SK-N-SH (cell line): ENCODE results near the gene VEGFA.

ENCODE experiments used
- CTCF ChIP-seq: fragments of 200-600 bp; sonication (generic); IDR thresholded peaks from 2 replicates; pipeline ENCODE4 v1.6.1; 2017; ENCODE audit warnings: antibody characterized with exemption, mild to moderate bottlenecking, moderate library complexity
- EP300 ChIP-seq, 2 experiments: IDR thresholded peaks; 2 replicates each; pipeline versions ENCODE4 v1.4.0 to v1.6.1; 2012; ENCODE audit warnings: borderline replicate concordance in 1 of 2, low read depth in 1 of 2, low read length in 1 of 2
- EZH2phosphoT487 ChIP-seq: fragments of 200-600 bp; sonication (generic); IDR thresholded peaks from 2 replicates; pipeline ENCODE4 v1.6.1; 2017; ENCODE audit warnings: low read depth, mixed run types, mild to moderate bottlenecking, antibody characterized with exemption, moderate library complexity, borderline replicate concordance
- FOXM1 ChIP-seq: IDR thresholded peaks from 2 replicates; pipeline ENCODE4 v1.4.0; 2012; ENCODE audit warnings: low read depth, mild to moderate bottlenecking
- PBX3 ChIP-seq: IDR thresholded peaks from 2 replicates; pipeline ENCODE4; 2012
- RXRA ChIP-seq: IDR thresholded peaks from 2 replicates; pipeline ENCODE4 v1.4.0; 2012; ENCODE audit warnings: low read depth, mild to moderate bottlenecking, borderline replicate concordance
- SIN3A ChIP-seq: IDR thresholded peaks from 2 replicates; pipeline ENCODE4 v1.6.1; 2012; ENCODE audit warnings: low read depth, mild to moderate bottlenecking, low read length, moderate library complexity, borderline replicate concordance
- SMC3 ChIP-seq: IDR thresholded peaks from 2 replicates; pipeline ENCODE4 v1.6.1; 2012; ENCODE audit warnings: low read depth, low read length, improper control_type of control experiment
- TCF12 ChIP-seq: IDR thresholded peaks from 2 replicates; pipeline ENCODE4 v1.4.0; 2012
- TEAD4 ChIP-seq: IDR thresholded peaks from 2 replicates; pipeline ENCODE4 v1.4.0; 2012; ENCODE audit warnings: mild to moderate bottlenecking, borderline replicate concordance; ENCODE audit not compliant: insufficient read depth

GRCh38 chr6:43766500-43766853 lies 3.5 kb upstream of the VEGFA start:
- no peak for TF ChIP-seq TEAD4
- no peak for TF ChIP-seq SIN3A
- TF ChIP-seq CTCF = no peak
- TF ChIP-seq EZH2phosphoT487 = no peak
- no peak for TF ChIP-seq SMC3
- no peak for TF ChIP-seq RXRA
- no peak for TF ChIP-seq TCF12
- no peak for TF ChIP-seq PBX3
- no peak for TF ChIP-seq FOXM1
- no peak for TF ChIP-seq EP300 (IDR thresholded peaks at IDR 0.05; ENCODE audit: borderline replicate concordance in 1 of 2, low read depth in 1 of 2, low read length in 1 of 2)
